GM13976 (cell line): ENCODE data around the gene SMARCA1.
"Not testable (repeated sequence)": the region's sequence is repeated elsewhere in the genome, so short reads cannot be mapped to it uniquely, and the experiment has no call there.

Experiments
- DNase-seq: peaks from one replicate; pipeline ENCODE4 v3.0.0; 2012; ENCODE audit warnings: low spot score
- in situ Hi-C: fragments of 300-500 bp; cut with MboI; formaldehyde crosslinking; loops from one replicate; pipeline ENCODE4 v1.12.0; 2022; ENCODE audit warnings: low sequenced_read_pairs, mixed read lengths, inconsistent platforms; ENCODE audit not compliant: unreplicated experiment
- TF ChIP-seq, protein P1 (sequence below): IDR thresholded peaks from 2 replicates; pipeline ENCODE4 v1.5.1; 2012; ENCODE audit warnings: borderline replicate concordance, mild to moderate bottlenecking; ENCODE audit not compliant: insufficient read depth; ENCODE audit errors: extremely low read depth, missing control alignments, control extremely low read depth

Gene SMARCA1, protein sequence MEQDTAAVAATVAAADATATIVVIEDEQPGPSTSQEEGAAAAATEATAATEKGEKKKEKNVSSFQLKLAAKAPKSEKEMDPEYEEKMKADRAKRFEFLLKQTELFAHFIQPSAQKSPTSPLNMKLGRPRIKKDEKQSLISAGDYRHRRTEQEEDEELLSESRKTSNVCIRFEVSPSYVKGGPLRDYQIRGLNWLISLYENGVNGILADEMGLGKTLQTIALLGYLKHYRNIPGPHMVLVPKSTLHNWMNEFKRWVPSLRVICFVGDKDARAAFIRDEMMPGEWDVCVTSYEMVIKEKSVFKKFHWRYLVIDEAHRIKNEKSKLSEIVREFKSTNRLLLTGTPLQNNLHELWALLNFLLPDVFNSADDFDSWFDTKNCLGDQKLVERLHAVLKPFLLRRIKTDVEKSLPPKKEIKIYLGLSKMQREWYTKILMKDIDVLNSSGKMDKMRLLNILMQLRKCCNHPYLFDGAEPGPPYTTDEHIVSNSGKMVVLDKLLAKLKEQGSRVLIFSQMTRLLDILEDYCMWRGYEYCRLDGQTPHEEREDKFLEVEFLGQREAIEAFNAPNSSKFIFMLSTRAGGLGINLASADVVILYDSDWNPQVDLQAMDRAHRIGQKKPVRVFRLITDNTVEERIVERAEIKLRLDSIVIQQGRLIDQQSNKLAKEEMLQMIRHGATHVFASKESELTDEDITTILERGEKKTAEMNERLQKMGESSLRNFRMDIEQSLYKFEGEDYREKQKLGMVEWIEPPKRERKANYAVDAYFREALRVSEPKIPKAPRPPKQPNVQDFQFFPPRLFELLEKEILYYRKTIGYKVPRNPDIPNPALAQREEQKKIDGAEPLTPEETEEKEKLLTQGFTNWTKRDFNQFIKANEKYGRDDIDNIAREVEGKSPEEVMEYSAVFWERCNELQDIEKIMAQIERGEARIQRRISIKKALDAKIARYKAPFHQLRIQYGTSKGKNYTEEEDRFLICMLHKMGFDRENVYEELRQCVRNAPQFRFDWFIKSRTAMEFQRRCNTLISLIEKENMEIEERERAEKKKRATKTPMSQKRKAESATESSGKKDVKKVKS

DNA sequence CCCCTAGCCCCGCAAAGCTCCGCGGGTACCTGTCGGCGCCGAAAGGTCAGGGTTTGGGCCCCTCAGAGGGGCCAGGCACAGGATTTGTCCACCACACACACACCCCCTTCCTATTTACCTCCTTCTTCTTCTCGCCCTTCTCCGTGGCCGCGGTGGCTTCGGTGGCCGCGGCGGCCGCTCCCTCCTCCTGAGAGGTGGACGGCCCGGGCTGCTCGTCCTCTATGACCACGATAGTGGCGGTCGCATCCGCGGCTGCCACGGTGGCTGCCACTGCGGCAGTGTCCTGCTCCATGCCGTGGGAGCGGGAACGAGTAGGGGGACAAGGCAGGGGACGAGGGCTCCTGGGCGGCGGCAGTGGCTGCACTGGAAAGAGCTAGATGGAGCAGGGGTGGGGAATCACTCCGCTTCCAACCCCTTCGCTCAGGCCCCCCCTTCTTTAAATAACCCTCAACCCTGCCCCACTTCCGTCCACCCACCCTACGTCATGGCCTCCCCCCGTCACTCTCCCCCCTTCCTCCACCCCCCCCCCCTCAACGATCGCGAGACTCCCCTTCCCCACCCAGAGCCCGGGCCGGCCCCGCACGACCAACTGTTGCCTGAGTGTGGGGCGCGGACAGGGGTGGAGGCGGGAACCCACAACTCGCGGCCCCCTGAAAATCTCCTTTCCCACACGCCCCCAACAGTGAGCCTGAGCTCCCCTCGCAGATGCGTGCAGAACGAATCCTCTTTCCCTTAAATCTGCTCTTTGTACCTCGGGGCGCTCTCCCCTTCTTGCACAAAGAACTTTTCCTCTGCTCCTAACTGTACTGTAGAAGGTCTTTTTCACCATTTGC lies at the start of gene SMARCA1:
Gene SMARCA1, minus strand, starts transcription at position 412 of the 833 bp plus-strand sequence. Its CDS starts 120 bp downstream, at position 292.
- TF ChIP-seq, protein P1, sequence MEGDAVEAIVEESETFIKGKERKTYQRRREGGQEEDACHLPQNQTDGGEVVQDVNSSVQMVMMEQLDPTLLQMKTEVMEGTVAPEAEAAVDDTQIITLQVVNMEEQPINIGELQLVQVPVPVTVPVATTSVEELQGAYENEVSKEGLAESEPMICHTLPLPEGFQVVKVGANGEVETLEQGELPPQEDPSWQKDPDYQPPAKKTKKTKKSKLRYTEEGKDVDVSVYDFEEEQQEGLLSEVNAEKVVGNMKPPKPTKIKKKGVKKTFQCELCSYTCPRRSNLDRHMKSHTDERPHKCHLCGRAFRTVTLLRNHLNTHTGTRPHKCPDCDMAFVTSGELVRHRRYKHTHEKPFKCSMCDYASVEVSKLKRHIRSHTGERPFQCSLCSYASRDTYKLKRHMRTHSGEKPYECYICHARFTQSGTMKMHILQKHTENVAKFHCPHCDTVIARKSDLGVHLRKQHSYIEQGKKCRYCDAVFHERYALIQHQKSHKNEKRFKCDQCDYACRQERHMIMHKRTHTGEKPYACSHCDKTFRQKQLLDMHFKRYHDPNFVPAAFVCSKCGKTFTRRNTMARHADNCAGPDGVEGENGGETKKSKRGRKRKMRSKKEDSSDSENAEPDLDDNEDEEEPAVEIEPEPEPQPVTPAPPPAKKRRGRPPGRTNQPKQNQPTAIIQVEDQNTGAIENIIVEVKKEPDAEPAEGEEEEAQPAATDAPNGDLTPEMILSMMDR: no peak
- in situ Hi-C loops: no loop called here
- peak; percentile 45 for DNase-seq

DNA sequence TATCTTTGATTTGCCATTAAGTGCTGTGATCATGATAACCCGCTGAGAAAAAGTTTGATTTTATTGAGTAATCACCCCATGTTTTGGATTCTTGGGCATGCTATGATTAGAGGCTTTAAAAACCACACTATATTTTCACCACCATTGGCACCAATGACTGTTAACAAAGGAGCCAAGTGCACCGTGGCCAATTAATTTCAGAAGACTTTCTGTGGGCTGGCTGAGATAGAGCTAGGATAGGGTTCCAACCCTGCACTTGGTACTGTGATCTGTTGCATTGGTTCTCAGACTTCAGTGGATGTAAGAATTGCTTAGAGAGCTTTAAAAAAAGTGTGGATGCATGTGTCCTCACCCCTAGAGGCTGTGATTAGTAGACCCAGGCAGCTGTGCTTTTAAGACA lies 49.1 kb upstream of the SMARCA1 start:
- no peak for DNase-seq
- TF ChIP-seq, protein P1: no peak
- in situ Hi-C loops: no loop called here

GRCh38 chrX:129568349-129568748 lies 45.1 kb upstream of the SMARCA1 start:
- TF ChIP-seq, protein P1: no peak
- in situ Hi-C loops: no loop called here
- DNase-seq: no peak

DNA sequence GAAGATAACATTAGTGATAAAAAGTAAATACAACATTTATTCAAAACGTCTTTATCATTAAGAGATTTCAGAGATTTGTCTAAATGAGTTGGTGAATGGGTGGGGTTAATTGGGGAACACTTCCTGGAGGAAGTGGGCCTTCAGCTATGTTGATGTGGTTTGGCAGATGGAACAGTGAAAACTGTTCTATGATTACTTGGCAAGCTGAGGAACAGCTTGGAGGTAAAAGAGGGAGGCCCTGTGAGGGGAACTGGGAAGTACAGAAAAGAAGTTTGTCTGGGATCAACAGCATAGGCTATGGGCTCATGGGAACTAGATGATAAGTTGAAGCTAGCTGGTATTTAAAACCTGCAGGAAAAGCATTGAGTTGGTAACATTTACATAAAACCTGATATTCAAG lies 42.8 kb upstream of the SMARCA1 start:
- in situ Hi-C loops: no loop called here
- DNase-seq: no peak
- TF ChIP-seq, protein P1: no peak

GRCh38 chrX:129565046-129565650 lies 41.9 kb upstream of the SMARCA1 start:
- in situ Hi-C loops: no loop called here
- TF ChIP-seq, protein P1: no peak
- no peak for DNase-seq

DNA sequence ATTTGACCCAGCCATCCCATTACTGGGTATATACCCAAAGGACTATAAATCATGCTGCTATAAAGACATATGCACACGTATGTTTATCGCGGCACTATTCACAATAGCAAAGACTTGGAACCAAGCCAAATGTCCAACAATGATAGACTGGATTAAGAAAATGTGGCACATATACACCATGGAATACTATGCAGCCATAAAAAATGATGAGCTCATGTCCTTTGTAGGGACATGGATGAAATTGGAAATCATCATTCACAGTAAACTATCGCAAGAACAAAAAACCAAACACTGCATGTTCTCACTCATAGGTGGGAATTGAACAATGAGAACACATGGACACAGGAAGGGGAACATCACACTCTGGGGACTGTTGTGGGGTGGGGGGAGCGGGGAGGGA lies 41.1 kb upstream of the SMARCA1 start:
- DNase-seq, in situ Hi-C loops: not testable (repeated sequence)
